Type B pancreatic cell (in vitro differentiated cells): ENCODE measurements around the gene CELF5. TPM values are rescaled to one million over a fixed set of nuclear protein-coding genes. Genes with fewer than 3 reads are reported as not detected.
"Not testable (repeated sequence)": the region's sequence is repeated elsewhere in the genome, so short reads cannot be mapped to it uniquely, and the experiment has no call there.

Experiments used
- DNase-seq: peaks from one replicate; pipeline ENCODE4 v3.0.0; 2021; ENCODE audit warnings: mixed read lengths; ENCODE audit not compliant: unreplicated experiment; ENCODE audit errors: extremely low spot score
- H3K27ac Mint-ChIP-seq: 2 replicates; pipeline ENCODE4 v1.8.0; 2021; ENCODE audit warnings: mild to moderate bottlenecking, mixed read lengths
- H3K27me3 Mint-ChIP-seq: 2 replicates; pipeline ENCODE4 v1.8.0; 2021; ENCODE audit warnings: mixed read lengths
- H3K36me3 Mint-ChIP-seq: 2 replicates; pipeline ENCODE4 v1.8.0; 2021; ENCODE audit warnings: mixed read lengths
- H3K4me1 Mint-ChIP-seq: one replicate; pipeline ENCODE4 v1.8.0; 2021; ENCODE audit warnings: mixed read lengths; ENCODE audit not compliant: unreplicated experiment
- H3K4me3 Mint-ChIP-seq: 2 replicates; pipeline ENCODE4 v1.8.0; 2021; ENCODE audit warnings: mild to moderate bottlenecking, mixed read lengths
- H3K9me3 Mint-ChIP-seq: 2 replicates; pipeline ENCODE4 v1.8.0; 2021; ENCODE audit warnings: mixed read lengths
- CTCF ChIP-seq: fragments of 200-600 bp; sonication (generic); conservative IDR thresholded peaks from 2 replicates; pipeline ENCODE4 v1.5.0; 2021; ENCODE audit warnings: antibody characterized with exemption, mild to moderate bottlenecking
- total RNA-seq: library from RNA; stranded (reverse); gene quantifications from 2 replicates; pipeline ENCODE4 v1.2.1, GENCODE V29; 2021; ENCODE audit warnings: low replicate concordance

CELF5 gene
- total RNA-seq, 1 donor from 2014 or later = 2.6 TPM

DNA sequence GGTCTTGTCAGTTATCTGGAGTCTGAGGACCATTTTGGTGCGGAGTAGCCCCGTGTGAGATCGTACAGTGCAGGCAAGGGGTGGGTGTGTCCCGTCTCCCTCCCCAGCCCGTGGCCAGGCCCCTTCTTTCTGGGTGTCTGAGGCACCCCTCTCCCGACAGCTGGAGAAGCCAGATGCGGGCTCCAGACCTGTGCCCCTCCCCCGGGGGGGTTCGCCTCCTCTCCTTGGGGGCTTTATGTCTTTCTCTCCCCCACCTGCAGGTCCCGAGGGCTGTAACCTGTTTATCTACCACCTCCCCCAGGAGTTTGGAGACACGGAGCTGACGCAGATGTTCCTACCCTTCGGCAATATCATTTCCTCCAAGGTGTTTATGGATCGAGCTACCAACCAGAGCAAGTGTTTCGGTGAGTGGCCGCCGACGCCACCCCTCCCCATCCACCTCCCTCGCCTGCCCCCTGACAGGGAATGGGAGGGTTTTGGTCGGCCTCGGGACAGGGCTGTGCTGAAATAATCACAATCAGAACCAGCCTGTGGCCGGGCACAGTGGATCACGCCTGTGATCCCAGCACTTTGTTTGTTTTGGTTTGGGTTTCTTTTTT, 65.6 kb downstream of the CELF5 start:
- TF ChIP-seq CTCF = no peak
- Mint-ChIP-seq H3K4me1 (no peaks in the 10 kb centered on the region), H3K36me3 (no peaks in the 10 kb centered on the region), H3K9me3 (no peaks in the 10 kb centered on the region), H3K4me3 (no peak overlapping the region), H3K27me3 (peaks cover 7% of the 10 kb centered on the region), H3K27ac (no peak overlapping the region)
- no peak for DNase-seq

DNA sequence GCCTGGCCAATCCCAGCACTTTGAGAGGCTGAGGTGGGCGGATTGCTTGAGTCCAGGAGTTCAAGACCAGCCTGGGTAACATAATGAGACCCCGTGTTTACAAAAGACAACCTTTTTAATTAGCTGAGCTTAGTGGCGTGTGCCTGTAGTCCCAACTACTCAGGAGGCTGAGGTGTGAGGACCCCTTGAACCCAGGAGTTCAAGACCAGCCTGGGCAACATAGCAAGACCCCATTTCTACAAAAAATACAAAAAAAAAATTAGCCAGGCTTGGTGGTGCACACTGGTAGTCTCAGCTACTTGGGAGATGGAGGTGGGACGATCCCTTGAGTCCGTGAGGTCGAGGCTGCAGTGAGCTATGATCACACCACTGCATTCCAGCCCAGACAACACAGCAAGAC, 66.4 kb downstream of the CELF5 start:
- not testable (repeated sequence) for H3K4me3 Mint-ChIP-seq, H3K36me3 Mint-ChIP-seq

GRCh38 chr19:3291644-3292043, 67.2 kb downstream of the CELF5 start:
- Mint-ChIP-seq H3K27me3 (peaks cover 4% of the 10 kb centered on the region), H3K36me3 (no peaks in the 10 kb centered on the region), H3K4me3 (no peak overlapping the region), H3K9me3 (no peaks in the 10 kb centered on the region), H3K4me1 (no peaks in the 10 kb centered on the region), H3K27ac (no peak overlapping the region)
- no peak for TF ChIP-seq CTCF
- no peak for DNase-seq

More for the DNA sequence above, 66.4 kb downstream of the CELF5 start:
- not testable (repeated sequence) for H3K27me3 Mint-ChIP-seq, H3K9me3 Mint-ChIP-seq, H3K4me1 Mint-ChIP-seq, DNase-seq, H3K27ac Mint-ChIP-seq

- no peaks in the 10 kb centered on the region for H3K27me3 Mint-ChIP-seq
- no peaks in the 10 kb centered on the region for H3K9me3 Mint-ChIP-seq
- H3K27ac Mint-ChIP-seq = no peak overlapping the region
- H3K36me3 Mint-ChIP-seq = no peaks in the 10 kb centered on the region
- no peak overlapping the region for H3K4me3 Mint-ChIP-seq
- no peak for TF ChIP-seq CTCF
- H3K4me1 Mint-ChIP-seq = no peaks in the 10 kb centered on the region
- no peak for DNase-seq
These were observed 68.6 kb downstream of the CELF5 start for GRCh38 chr19:3292958-3293529.

DNA sequence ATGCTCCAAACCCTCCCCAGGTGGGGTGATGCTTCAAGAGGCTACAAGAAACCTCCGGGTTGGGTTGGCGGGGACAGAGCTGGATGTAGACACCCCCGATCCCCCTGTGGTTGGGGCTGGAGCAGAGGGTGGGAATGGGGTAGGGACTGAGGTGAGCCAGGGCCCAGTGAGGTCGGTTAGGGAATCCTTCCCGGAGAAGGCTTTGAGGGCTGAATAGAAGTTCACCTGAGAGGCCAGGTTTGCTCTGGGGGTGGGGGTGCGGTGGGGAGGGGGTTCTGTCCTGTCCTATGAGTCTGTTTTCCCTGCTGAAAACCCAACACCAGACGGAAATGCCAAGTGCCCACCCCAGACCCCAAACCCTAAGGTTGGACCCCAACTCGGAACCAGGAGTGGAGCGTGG, 69.1 kb downstream of the CELF5 start:
- no peak for DNase-seq
- Mint-ChIP-seq H3K27me3 (no peaks in the 10 kb centered on the region), H3K36me3 (no peaks in the 10 kb centered on the region), H3K4me1 (no peaks in the 10 kb centered on the region), H3K4me3 (no peak overlapping the region), H3K9me3 (no peaks in the 10 kb centered on the region), H3K27ac (no peak overlapping the region)
- no peak for TF ChIP-seq CTCF

- no peak for TF ChIP-seq CTCF
- H3K27me3 Mint-ChIP-seq = peaks cover 3% of the 10 kb centered on the region
- no peak overlapping the region for H3K27ac Mint-ChIP-seq
- H3K4me1 Mint-ChIP-seq = no peaks in the 10 kb centered on the region
- no peaks in the 10 kb centered on the region for H3K36me3 Mint-ChIP-seq
- DNase-seq = no peak
- no peaks in the 10 kb centered on the region for H3K9me3 Mint-ChIP-seq
- no peak overlapping the region for H3K4me3 Mint-ChIP-seq
These were observed 69.8 kb downstream of the CELF5 start for GRCh38 chr19:3294080-3294850.
